ENCODE results near the gene TTI1. TPM values are rescaled to one million over a fixed set of nuclear protein-coding genes. Genes with fewer than 3 reads are reported as not detected.

Gene TTI1
- total RNA-seq, 1 experiment from 2014 or later = 37.4 TPM

GRCh38 chr20:37971561-37972127 is 61.6 kb downstream of the TTI1 start:
- TF ChIP-seq, protein P1, sequence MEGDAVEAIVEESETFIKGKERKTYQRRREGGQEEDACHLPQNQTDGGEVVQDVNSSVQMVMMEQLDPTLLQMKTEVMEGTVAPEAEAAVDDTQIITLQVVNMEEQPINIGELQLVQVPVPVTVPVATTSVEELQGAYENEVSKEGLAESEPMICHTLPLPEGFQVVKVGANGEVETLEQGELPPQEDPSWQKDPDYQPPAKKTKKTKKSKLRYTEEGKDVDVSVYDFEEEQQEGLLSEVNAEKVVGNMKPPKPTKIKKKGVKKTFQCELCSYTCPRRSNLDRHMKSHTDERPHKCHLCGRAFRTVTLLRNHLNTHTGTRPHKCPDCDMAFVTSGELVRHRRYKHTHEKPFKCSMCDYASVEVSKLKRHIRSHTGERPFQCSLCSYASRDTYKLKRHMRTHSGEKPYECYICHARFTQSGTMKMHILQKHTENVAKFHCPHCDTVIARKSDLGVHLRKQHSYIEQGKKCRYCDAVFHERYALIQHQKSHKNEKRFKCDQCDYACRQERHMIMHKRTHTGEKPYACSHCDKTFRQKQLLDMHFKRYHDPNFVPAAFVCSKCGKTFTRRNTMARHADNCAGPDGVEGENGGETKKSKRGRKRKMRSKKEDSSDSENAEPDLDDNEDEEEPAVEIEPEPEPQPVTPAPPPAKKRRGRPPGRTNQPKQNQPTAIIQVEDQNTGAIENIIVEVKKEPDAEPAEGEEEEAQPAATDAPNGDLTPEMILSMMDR (conservative IDR thresholded peaks at IDR 0.05) = no peak
- WGBS (ENCODE audit: extremely low coverage, insufficient read length, low lambda C conversion rate) = no CpG with 5 or more reads among the region's 5 CpGs
- Histone ChIP-seq H3T11ph (ENCODE audit: low read length) (no peak overlapping the region), H3K56ac (ENCODE audit: insufficient read length, low read depth, low read length) (no peak overlapping the region), H3K9ac (ENCODE audit: extremely low read depth, insufficient read length, low read length) (no peak overlapping the region), H4K91ac (ENCODE audit: insufficient read length, low read depth, low read length) (no peak overlapping the region), H2AK5ac (ENCODE audit: insufficient read length, low read length) (no peak overlapping the region), H2BK120ac (ENCODE audit: low read depth, low read length, poor library complexity, severe bottlenecking) (no peak overlapping the region), H3K4me2 (ENCODE audit: insufficient read depth, insufficient read length, low read length) (no peak overlapping the region), H3K27me3 (ENCODE audit: insufficient read depth, low read length) (no peaks in the 10 kb centered on the region; the same call in 1 of the 2 replicates), H3K4ac (ENCODE audit: low read depth, low read length) (no peak overlapping the region), H2BK5ac (ENCODE audit: insufficient read length, low read length) (no peak overlapping the region), H3K9me3 (ENCODE audit: control insufficient read depth, low read depth, low read length) (peaks cover 5% of the 10 kb centered on the region), H3K23me2 (ENCODE audit: insufficient read length, low read depth, low read length, poor library complexity, severe bottlenecking) (no peaks in the 10 kb centered on the region), H3K79me2 (ENCODE audit: insufficient read depth, low read length) (no peaks in the 10 kb centered on the region), H3K18ac (ENCODE audit: insufficient read length, low read depth, low read length) (no peak overlapping the region), H2BK12ac (ENCODE audit: insufficient read length, low read depth, low read length) (no peak overlapping the region), H4K5ac (ENCODE audit: insufficient read length, low read depth, low read length) (no peak overlapping the region), H3K4me1 (ENCODE audit: insufficient read depth, low read length) (peaks cover 10% of the 10 kb centered on the region; the same call in 1 of the 2 replicates), H2AFZ (ENCODE audit: low read length) (no peak overlapping the region), H3K23ac (ENCODE audit: insufficient read length, low read depth, low read length) (no peak overlapping the region), H3K79me1 (ENCODE audit: insufficient read depth, low read depth, low read length, poor library complexity, severe bottlenecking) (no peaks in the 10 kb centered on the region), H2BK20ac (ENCODE audit: low read depth, low read length, poor library complexity, severe bottlenecking) (no peak overlapping the region), H3K27ac (ENCODE audit: insufficient read length, low read depth, low read length) (no peak overlapping the region), H2BK15ac (ENCODE audit: low read depth, low read length) (no peak overlapping the region), H4K20me1 (ENCODE audit: control insufficient read depth, insufficient read depth, insufficient read length) (no peaks in the 10 kb centered on the region), H3K14ac (ENCODE audit: insufficient read depth, low read length) (no peak overlapping the region), H4K8ac (replicated peaks; ENCODE audit: insufficient read length, low read depth, low read length) (no peak overlapping the region)
- no peak overlapping the region for H3K27ac Mint-ChIP-seq
- peaks cover 8 to 16% of the 10 kb centered on the region in 2 experiments for H3K9me3 Mint-ChIP-seq
- H3K27me3 Mint-ChIP-seq (ENCODE audit: low read depth) = peaks cover 17% of the 10 kb centered on the region
- DNase-seq = no peak
- H3K4me3 Mint-ChIP-seq = peak overlapping the region in 1 of 2 experiments; percentile 25; a peak in 1 of 5 replicates
- H3K36me3 Mint-ChIP-seq (ENCODE audit: insufficient read depth in 1 of 3, low read depth in 3 of 3) = peaks cover 5 to 12% (median 6%) of the 10 kb centered on the region in 3 experiments
- H3K4me1 Mint-ChIP-seq = peaks cover 45 to 52% of the 10 kb centered on the region in 2 experiments

Data from H9 (cell line).